ENCODE results near the gene CACFD1.

The CACFD1 gene

DNA sequence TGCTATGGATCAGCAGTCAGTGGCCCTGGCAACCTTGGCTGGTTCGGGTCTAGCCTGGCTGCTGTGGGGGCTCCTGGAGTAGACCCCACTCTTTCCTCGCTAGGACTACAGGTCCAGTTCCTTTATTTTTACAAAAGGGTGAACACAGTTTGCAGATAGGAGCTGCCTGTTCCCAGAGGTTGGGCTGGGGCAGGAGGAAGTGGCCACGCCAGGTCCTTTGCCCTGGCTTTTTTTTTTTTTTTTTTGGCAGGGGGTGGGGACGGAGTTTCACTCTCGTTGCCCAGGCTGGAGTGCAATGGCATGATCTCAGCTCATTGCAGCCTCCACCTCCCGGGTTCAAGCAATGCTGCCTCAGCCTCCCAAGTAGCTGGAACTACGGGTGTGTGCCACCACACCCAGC lies 11.2 kb downstream of the CACFD1 start:
- TF ChIP-seq, protein P1, sequence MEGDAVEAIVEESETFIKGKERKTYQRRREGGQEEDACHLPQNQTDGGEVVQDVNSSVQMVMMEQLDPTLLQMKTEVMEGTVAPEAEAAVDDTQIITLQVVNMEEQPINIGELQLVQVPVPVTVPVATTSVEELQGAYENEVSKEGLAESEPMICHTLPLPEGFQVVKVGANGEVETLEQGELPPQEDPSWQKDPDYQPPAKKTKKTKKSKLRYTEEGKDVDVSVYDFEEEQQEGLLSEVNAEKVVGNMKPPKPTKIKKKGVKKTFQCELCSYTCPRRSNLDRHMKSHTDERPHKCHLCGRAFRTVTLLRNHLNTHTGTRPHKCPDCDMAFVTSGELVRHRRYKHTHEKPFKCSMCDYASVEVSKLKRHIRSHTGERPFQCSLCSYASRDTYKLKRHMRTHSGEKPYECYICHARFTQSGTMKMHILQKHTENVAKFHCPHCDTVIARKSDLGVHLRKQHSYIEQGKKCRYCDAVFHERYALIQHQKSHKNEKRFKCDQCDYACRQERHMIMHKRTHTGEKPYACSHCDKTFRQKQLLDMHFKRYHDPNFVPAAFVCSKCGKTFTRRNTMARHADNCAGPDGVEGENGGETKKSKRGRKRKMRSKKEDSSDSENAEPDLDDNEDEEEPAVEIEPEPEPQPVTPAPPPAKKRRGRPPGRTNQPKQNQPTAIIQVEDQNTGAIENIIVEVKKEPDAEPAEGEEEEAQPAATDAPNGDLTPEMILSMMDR (IDR thresholded peaks at IDR 0.05) = no peak
- H3K4me1 ChIP-seq (ENCODE audit: control insufficient read depth in 1 of 2, insufficient read depth in 1 of 2, low read depth in 1 of 2, low read length in 1 of 2) = no peaks in the 10 kb centered on the region
- no peaks in the 10 kb centered on the region for H3K9me3 ChIP-seq
- peaks cover 22% of the 10 kb centered on the region for H3K27me3 ChIP-seq
- no peak overlapping the region for H3K27ac ChIP-seq
- no peak overlapping the region for H3K4me3 ChIP-seq (ENCODE audit: low read depth in 1 of 2, low read length in 1 of 2)
- no peaks in the 10 kb centered on the region for H3K36me3 ChIP-seq

DNA sequence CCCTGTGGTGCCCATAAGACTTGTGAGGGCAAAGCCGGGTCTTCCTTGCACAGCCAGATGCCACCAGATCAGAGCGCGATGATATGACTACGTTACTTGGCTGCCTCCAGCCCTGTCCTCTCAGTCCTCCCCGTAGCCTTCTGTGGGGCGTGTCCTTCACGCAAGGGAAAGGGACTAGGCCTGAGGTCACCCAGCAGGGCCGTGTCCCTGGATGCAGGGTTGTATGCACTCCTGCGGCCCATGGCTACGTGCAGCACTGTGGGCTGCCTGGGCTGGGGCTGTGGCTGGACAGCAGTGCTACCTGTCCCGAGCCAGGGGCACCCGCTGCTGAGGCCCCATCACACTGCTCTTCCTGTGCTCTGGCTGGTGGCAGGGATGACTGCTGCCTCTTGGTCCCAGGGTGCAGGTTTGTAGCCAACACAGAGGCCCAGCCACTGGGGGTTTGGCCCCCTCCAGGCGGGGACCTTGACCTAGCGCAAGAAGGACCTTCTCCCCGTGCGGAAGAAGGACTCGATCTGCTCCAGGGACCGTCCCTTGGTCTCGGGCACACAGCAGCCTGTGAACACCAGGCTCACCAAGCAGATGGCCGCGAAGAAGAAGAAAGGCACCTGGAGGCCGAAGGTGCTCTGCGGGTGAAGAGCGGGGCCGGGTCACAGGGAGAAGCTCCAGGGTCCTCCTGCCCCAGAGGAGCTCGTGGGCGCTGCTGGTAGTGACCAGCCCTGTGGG lies 11.9 kb downstream of the CACFD1 start:
- Histone ChIP-seq H3K4me3 (ENCODE audit: low read depth in 1 of 2, low read length in 1 of 2) (no peak overlapping the region), H3K9me3 (no peaks in the 10 kb centered on the region), H3K27ac (no peak overlapping the region), H3K4me1 (ENCODE audit: control insufficient read depth in 1 of 2, insufficient read depth in 1 of 2, low read depth in 1 of 2, low read length in 1 of 2) (peaks cover 4 to 5% of the 10 kb centered on the region in 2 experiments), H3K27me3 (peaks cover 22% of the 10 kb centered on the region), H3K36me3 (no peaks in the 10 kb centered on the region)
- TF ChIP-seq, protein P1 (IDR thresholded peaks at IDR 0.05) = no peak

DNA sequence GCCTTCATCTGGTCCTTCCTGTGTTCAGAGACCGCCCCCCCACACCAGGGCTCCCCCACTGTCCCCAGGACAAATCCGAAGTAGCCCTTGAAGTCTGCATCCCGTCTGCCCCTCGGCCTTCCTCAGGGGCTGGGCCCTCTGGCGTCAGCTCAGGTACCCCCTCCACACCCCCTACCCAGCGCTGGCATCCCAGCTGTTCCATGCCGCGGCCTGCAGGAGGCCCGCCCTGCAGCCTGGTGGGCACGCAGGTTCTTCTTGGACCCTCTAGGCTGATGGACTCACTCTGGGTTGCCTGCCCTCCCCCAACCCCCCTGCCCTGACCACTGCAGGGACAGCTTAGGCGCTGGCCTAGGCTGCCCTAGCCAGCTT lies 12.5 kb downstream of the CACFD1 start:
- H3K27ac ChIP-seq = no peak overlapping the region
- no peaks in the 10 kb centered on the region for H3K9me3 ChIP-seq
- H3K36me3 ChIP-seq = no peaks in the 10 kb centered on the region
- H3K4me1 ChIP-seq (ENCODE audit: control insufficient read depth in 1 of 2, insufficient read depth in 1 of 2, low read depth in 1 of 2, low read length in 1 of 2) = peaks cover 5 to 7% of the 10 kb centered on the region in 2 experiments
- TF ChIP-seq, protein P1 (IDR thresholded peaks at IDR 0.05) = no peak
- H3K27me3 ChIP-seq = peaks cover 28% of the 10 kb centered on the region
- H3K4me3 ChIP-seq (ENCODE audit: low read depth in 1 of 2, low read length in 1 of 2) = no peak overlapping the region

DNA sequence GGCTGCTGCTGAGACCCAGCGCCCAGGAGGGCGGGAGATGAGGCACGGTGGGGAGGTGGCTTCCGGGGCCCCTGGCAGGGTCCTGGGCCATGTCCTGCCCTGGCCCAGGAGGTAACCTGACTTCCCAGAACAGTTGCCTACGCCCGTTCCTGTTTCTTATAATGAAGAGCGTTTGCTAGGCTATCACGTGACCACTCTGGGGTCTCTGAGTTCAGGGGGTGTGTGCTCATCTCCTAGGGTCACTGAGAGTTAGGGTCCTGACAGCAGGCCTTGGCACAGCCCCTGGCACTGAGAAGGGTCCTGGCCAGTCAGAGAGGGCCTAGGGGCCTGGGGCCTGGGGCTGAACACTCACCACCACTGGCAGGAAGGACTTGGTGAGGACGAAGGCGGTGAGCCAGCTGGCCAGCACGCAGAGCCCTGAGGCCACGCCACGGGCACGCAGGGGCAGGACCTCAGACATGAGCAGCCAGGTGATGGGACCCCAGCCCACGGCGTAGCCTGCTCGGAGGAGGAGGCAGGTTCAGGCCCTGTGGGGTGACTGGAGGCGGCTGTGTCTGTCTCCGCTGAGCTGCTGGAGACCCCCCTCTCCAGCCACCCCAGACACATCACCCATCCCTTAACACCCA lies 13.1 kb downstream of the CACFD1 start:
- TF ChIP-seq, protein P1 (IDR thresholded peaks at IDR 0.05) = no peak
- no peak overlapping the region for H3K27ac ChIP-seq
- peaks cover 34% of the 10 kb centered on the region for H3K27me3 ChIP-seq
- H3K4me1 ChIP-seq (ENCODE audit: control insufficient read depth in 1 of 2, insufficient read depth in 1 of 2, low read depth in 1 of 2, low read length in 1 of 2) = peaks cover 5 to 7% of the 10 kb centered on the region in 2 experiments
- H3K4me3 ChIP-seq (ENCODE audit: low read depth in 1 of 2, low read length in 1 of 2) = no peak overlapping the region
- H3K9me3 ChIP-seq = no peaks in the 10 kb centered on the region
- no peaks in the 10 kb centered on the region for H3K36me3 ChIP-seq

DNA sequence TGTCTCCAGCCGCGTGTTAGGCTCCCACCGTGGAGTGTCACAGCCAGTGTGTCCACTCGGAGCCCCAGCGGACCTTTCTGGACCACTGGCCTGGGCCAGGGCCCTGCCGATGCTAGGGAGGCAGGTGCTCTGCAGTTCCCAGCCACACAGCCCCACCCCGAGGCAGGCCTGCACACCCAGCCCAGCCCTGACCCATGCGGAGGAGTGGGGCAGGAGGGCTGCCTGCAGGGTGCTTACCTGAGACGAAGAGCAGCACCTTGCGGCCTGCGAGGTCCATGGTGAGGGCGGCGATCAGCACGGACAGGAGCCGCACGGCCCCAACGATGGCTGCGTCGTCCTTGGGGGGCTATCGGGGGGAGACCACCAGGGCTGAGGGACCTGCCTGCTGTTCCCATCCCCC lies 14.0 kb downstream of the CACFD1 start:
- no peaks in the 10 kb centered on the region for H3K36me3 ChIP-seq
- no peak overlapping the region for H3K27ac ChIP-seq
- peaks cover 7% of the 10 kb centered on the region in 2 experiments for H3K4me1 ChIP-seq (ENCODE audit: control insufficient read depth in 1 of 2, insufficient read depth in 1 of 2, low read depth in 1 of 2, low read length in 1 of 2)
- no peaks in the 10 kb centered on the region for H3K9me3 ChIP-seq
- H3K27me3 ChIP-seq = peaks cover 43% of the 10 kb centered on the region
- H3K4me3 ChIP-seq (ENCODE audit: low read depth in 1 of 2, low read length in 1 of 2) = no peak overlapping the region
- TF ChIP-seq, protein P1 (IDR thresholded peaks at IDR 0.05) = no peak

Measured in neutrophil (primary cell).